ENCODE results near the gene MPIG6B.

The MPIG6B gene

GRCh38 chr6:31736768-31737314, 13.7 kb downstream of the MPIG6B start:
- TF ChIP-seq ZFX (IDR thresholded peaks at IDR 0.05) (no peak), CTCF (conservative IDR thresholded peaks at IDR 0.05) (no peak)

GRCh38 chr6:31737315-31737990, 14.3 kb downstream of the MPIG6B start:
- no peak for TF ChIP-seq ZFX (IDR thresholded peaks at IDR 0.05)
- TF ChIP-seq CTCF (conservative IDR thresholded peaks at IDR 0.05): no peak

More at GRCh38 chr6:31736768-31737314, 13.7 kb downstream of the MPIG6B start:
- H3K27ac ChIP-seq: peak overlapping the region; percentile 95

GRCh38 chr6:31737991-31738979, 15.1 kb downstream of the MPIG6B start:
- no peak for TF ChIP-seq ZFX (IDR thresholded peaks at IDR 0.05)
- TF ChIP-seq CTCF (conservative IDR thresholded peaks at IDR 0.05): peak; percentile 54
- H3K27ac ChIP-seq: peak overlapping the region; percentile 95

More at GRCh38 chr6:31737315-31737990, 14.3 kb downstream of the MPIG6B start:
- H3K27ac ChIP-seq: peak overlapping the region; percentile 95

- H3K27ac ChIP-seq: peak within 1 kb of the TSS; percentile 95
- no peak for TF ChIP-seq CTCF (conservative IDR thresholded peaks at IDR 0.05)
- peak; percentile 54; the same call in 1 of the 2 replicates for TF ChIP-seq ZFX (IDR thresholded peaks at IDR 0.05)
Observed at GRCh38 chr6:31739639-31740396, 16.6 kb downstream of the MPIG6B start, which contains the start of gene MSH5. Gene MSH5 (plus strand): TSS chr6:31740005. CDS start chr6:31740467, 462 bp downstream.

GRCh38 chr6:31740397-31741223, 17.4 kb downstream of the MPIG6B start:
- H3K27ac ChIP-seq: peak overlapping the region; percentile 95
- TF ChIP-seq ZFX (IDR thresholded peaks at IDR 0.05) (no peak; the same call in 1 of the 2 replicates), CTCF (conservative IDR thresholded peaks at IDR 0.05) (no peak)

GRCh38 chr6:31741815-31742214, 18.6 kb downstream of the MPIG6B start:
- H3K27ac ChIP-seq: no peak overlapping the region
- TF ChIP-seq ZFX (IDR thresholded peaks at IDR 0.05) (no peak), CTCF (conservative IDR thresholded peaks at IDR 0.05) (no peak)

Data from C4-2B (cell line).